Measurements from ENCODE around the gene CEP120.

The CEP120 gene

GRCh38 chr5:123297198-123297831, 125.9 kb downstream of the CEP120 start:
- no peak for TF ChIP-seq CTCF (IDR thresholded peaks at IDR 0.05; ENCODE audit: insufficient read depth, low read length, poor library complexity, severe bottlenecking)

More at GRCh38 chr5:123297198-123297831, 125.9 kb downstream of the CEP120 start:
- no peak for DNase-seq (ENCODE audit: extremely low read depth, insufficient read length)
- Histone ChIP-seq H3K36me3 (ENCODE audit: control insufficient read depth, insufficient read depth, low read length) (no peaks in the 10 kb centered on the region), H3K27me3 (replicated peaks; ENCODE audit: control insufficient read depth, insufficient read depth, low read length) (no peaks in the 10 kb centered on the region), H3K4me3 (replicated peaks; ENCODE audit: low read depth, low read length) (no peak overlapping the region)
